K562 (cell line): ENCODE measurements around the gene SLC25A10. TPM values are rescaled to one million over a fixed set of nuclear protein-coding genes. Genes with fewer than 3 reads are reported as not detected.

Source experiments
- ADNP ChIP-seq: fragments of 200-800 bp; sonication (Bioruptor generic); IDR thresholded peaks from 2 replicates; pipeline ENCODE4 v1.6.1; 2016; ENCODE audit warnings: missing genetic modification characterization, missing compliant biosample characterization
- GABPA ChIP-seq: fragments of 200-800 bp; sonication (Bioruptor generic); conservative IDR thresholded peaks from 2 replicates; pipeline ENCODE4 v1.6.1; 2016; ENCODE audit warnings: low read depth, missing genetic modification characterization, missing compliant biosample characterization
- MXI1 ChIP-seq: IDR thresholded peaks from 2 replicates; pipeline ENCODE4 v1.6.1; 2011; ENCODE audit warnings: low read depth, mild to moderate bottlenecking, improper control_type of control experiment, low read length
- NUFIP1 ChIP-seq: fragments of 450-650 bp; IDR thresholded peaks from 2 replicates; pipeline ENCODE4 v1.6.1; 2018; ENCODE audit not compliant: partially characterized antibody
- RBM39 ChIP-seq: fragments of 200-400 bp; formaldehyde crosslinking; optimal IDR thresholded peaks from 2 replicates; pipeline ENCODE3; 2018; ENCODE audit warnings: low read depth, low read length
- RCOR1 ChIP-seq, 2 experiments: IDR thresholded peaks; 2 replicates each; pipeline ENCODE4 v1.6.1; 2012; ENCODE audit warnings: low read depth in 2 of 2, low read length in 2 of 2, borderline replicate concordance in 1 of 2, improper control_type of control experiment in 1 of 2
- SLC30A9 ChIP-seq: fragments of 250-450 bp; sonication (Bioruptor Pico); IDR thresholded peaks from 2 replicates; pipeline ENCODE4 v1.8.0; 2022; ENCODE audit warnings: mild to moderate bottlenecking, moderate library complexity
- SOX6 ChIP-seq: fragments of 450-650 bp; IDR thresholded peaks from 2 replicates; pipeline ENCODE4 v1.6.1; 2014; ENCODE audit warnings: mild to moderate bottlenecking
- SRSF7 ChIP-seq: fragments of 200-400 bp; formaldehyde crosslinking; optimal IDR thresholded peaks from 2 replicates; pipeline ENCODE3; 2017; ENCODE audit warnings: mild to moderate bottlenecking, low read depth, low read length
- TRIM24 ChIP-seq, 2 experiments: fragments of 450-650 bp; IDR thresholded peaks; 2 replicates each; pipeline ENCODE4 v1.6.1; 2016
- ZC3H4 ChIP-seq: sonication (generic); formaldehyde crosslinking; IDR thresholded peaks from 2 replicates; pipeline ENCODE4 v1.9.0; 2021; ENCODE audit warnings: missing genetic modification reagents, borderline replicate concordance
- ZNF232 ChIP-seq: sonication (generic); formaldehyde crosslinking; IDR thresholded peaks from 2 replicates; pipeline ENCODE4 v1.8.0; 2022; ENCODE audit warnings: mild to moderate bottlenecking, missing genetic modification reagents
- ZNF586 ChIP-seq: fragments of 450-650 bp; formaldehyde crosslinking; conservative IDR thresholded peaks from 2 replicates; pipeline ENCODE4 v1.4.0; 2020; ENCODE audit warnings: mild to moderate bottlenecking, moderate library complexity
- ZNF766 ChIP-seq: fragments of 200-800 bp; sonication (Bioruptor generic); conservative IDR thresholded peaks from 2 replicates; pipeline ENCODE4 v1.6.1; 2016; ENCODE audit warnings: missing genetic modification characterization, missing compliant biosample characterization
- polyA plus RNA-seq, 8 experiments: library from polyadenylated mRNA; depleted of rRNA in 4 of 8; stranded (reverse) in 5 of 8; unstranded in 3 of 8; fragments of >200 nt; fragmentation: Nextera tagmentation in 2 of 8; fragmentation: Illumina TruSeq in 1 of 8; extraction: Ambion mirVana in 2 of 8; extraction: Trizol in 1 of 8; gene quantifications; 2 replicates each; pipeline versions ENCODE4 v1.2.1 to v1.2.3, GENCODE V29; 2011 to 2014; ENCODE audit warnings: inconsistent platforms in 1 of 8, missing spikeins in 1 of 8
- total RNA-seq, 7 experiments: library from RNA; depleted of rRNA in 6 of 7; stranded (reverse); fragments of >200 nt in 6 of 7; fragmentation: Illumina TruSeq in 2 of 7; extraction: Trizol in 2 of 7; gene quantifications; 2 replicates each; pipeline versions ENCODE4 v1.2.1 to v1.2.3, GENCODE V29; 2011 to 2021; ENCODE audit warnings: low replicate concordance in 1 of 7
- TF ChIP-seq, protein P1 (sequence below), 3 experiments: fragments of 200-800 bp in 1 of 3; sonication (Bioruptor generic) in 1 of 3; sonication (generic) in 1 of 3; formaldehyde crosslinking in 1 of 3; IDR thresholded peaks; 2 replicates each; pipeline versions ENCODE4 v1.6.1 to v1.8.0; 2016 to 2022; ENCODE audit warnings: mild to moderate bottlenecking in 2 of 3, missing compliant biosample characterization in 2 of 3, missing genetic modification characterization in 2 of 3, missing genetic modification reagents in 1 of 3
- TF ChIP-seq, protein P2 (sequence below): fragments of 250-450 bp; sonication (Bioruptor Pico); IDR thresholded peaks from 2 replicates; pipeline ENCODE4 v1.8.0; 2022; ENCODE audit warnings: inconsistent platforms, mild to moderate bottlenecking, moderate library complexity, borderline replicate concordance
- TF ChIP-seq, protein P3 (sequence below): fragments of 250-450 bp; sonication (Bioruptor Pico); IDR thresholded peaks from 2 replicates; pipeline ENCODE4 v1.4.0; 2020; ENCODE audit warnings: borderline replicate concordance
- TF ChIP-seq, protein P4 (sequence below): fragments of 150-350 bp; conservative IDR thresholded peaks from 2 replicates; pipeline ENCODE4 v1.6.1; 2014; ENCODE audit warnings: low read length
- TF ChIP-seq, protein P5 (sequence below): fragments of 250-450 bp; sonication (Bioruptor Pico); IDR thresholded peaks from 2 replicates; pipeline ENCODE4 v1.8.0; 2021; ENCODE audit warnings: borderline replicate concordance, mild to moderate bottlenecking, moderate library complexity; ENCODE audit not compliant: poor library complexity, severe bottlenecking

SLC25A10 gene
- total and polyA plus RNA-seq, 9 of the 15 experiments (the other 6 are each of a cell fraction or from before 2014, with no cell fraction given): 0.10 to 85.6 (median 34.3) TPM

DNA sequence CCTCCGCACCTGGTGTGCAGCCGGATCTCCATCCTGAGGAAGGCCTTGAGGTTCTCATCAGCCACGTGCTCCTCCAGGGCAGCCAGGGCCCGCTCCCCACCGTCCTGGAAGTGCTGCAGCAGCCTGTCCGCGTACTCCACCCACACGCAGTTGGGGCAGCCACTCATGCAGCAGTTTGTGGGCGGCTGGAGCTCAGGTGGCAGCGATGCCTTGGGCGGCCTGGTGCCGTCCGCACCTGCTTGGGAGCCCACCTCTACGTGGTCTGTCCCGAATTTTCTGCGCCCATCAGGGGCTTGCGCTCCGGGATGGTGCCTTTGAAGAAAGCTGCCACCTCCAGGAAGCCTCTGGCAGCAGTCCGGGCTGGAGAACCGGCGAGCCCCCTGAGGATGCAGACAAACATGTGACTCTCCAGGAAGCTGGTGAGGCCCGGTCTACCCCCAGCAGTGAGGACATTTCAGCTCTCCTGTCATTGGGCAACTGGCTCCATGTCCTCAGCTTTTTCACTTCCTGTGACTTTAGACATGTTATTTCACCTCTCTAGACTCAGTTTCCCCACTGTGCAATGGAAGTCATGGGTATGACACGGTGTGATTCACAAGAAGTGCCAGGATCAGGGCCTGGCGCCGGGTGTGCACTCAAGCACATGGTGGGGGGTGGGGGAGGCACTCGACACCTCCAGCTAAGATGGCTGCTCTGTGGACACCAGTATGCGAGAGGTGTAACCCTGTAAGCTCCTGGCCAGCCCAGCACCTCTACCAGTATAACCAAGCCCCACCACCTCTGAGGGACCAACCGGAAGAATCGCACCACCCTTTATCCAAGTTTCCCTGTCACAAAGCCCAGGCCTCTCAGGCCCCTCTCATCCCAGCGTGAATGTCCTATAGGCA lies 46.6 kb upstream of the SLC25A10 start (continued):
- TF ChIP-seq TRIM24 (IDR thresholded peaks at IDR 0.05) (no peak), ADNP (no peak), GABPA (tag) (no peak), SRSF7 (no peak), ZC3H4 (CRISPR knock-in tag) (no peak), NUFIP1 (peak; percentile 64), ZNF586 (0 out of 2 replicates have a peak, but pooled peaks have one; percentile 20), ZNF232 (CRISPR knock-in tag) (no peak), MXI1 (no peak), SOX6 (no peak), SLC30A9 (CRISPR knock-in tag) (no peak), RCOR1 (IDR thresholded peaks at IDR 0.05; ENCODE audit: borderline replicate concordance in 1 of 2, low read depth in 2 of 2, low read length in 2 of 2) (no peak), RBM39 (no peak), ZNF766 (CRISPR knock-in tag) (peak; percentile 91)
- TF ChIP-seq, protein P1, sequence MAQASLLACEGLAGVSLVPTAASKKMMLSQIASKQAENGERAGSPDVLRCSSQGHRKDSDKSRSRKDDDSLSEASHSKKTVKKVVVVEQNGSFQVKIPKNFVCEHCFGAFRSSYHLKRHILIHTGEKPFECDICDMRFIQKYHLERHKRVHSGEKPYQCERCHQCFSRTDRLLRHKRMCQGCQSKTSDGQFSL (CRISPR knock-in tag; IDR thresholded peaks at IDR 0.05): peak; percentile 93
- TF ChIP-seq, protein P1 (tag; IDR thresholded peaks at IDR 0.05): peak; percentile 66 to 84; a peak in 3 of 4 replicates
- TF ChIP-seq, protein P2, sequence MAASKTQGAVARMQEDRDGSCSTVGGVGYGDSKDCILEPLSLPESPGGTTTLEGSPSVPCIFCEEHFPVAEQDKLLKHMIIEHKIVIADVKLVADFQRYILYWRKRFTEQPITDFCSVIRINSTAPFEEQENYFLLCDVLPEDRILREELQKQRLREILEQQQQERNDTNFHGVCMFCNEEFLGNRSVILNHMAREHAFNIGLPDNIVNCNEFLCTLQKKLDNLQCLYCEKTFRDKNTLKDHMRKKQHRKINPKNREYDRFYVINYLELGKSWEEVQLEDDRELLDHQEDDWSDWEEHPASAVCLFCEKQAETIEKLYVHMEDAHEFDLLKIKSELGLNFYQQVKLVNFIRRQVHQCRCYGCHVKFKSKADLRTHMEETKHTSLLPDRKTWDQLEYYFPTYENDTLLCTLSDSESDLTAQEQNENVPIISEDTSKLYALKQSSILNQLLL (CRISPR knock-in tag): no peak
- TF ChIP-seq, protein P3, sequence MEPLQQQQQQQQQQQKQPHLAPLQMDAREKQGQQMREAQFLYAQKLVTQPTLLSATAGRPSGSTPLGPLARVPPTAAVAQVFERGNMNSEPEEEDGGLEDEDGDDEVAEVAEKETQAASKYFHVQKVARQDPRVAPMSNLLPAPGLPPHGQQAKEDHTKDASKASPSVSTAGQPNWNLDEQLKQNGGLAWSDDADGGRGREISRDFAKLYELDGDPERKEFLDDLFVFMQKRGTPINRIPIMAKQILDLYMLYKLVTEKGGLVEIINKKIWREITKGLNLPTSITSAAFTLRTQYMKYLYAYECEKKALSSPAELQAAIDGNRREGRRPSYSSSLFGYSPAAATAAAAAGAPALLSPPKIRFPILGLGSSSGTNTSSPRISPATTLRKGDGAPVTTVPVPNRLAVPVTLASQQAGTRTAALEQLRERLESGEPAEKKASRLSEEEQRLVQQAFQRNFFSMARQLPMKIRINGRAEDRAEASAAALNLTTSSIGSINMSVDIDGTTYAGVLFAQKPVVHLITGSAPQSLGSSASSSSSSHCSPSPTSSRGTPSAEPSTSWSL (CRISPR knock-in tag): no peak; the same call in 1 of the 2 replicates
- TF ChIP-seq, protein P4, sequence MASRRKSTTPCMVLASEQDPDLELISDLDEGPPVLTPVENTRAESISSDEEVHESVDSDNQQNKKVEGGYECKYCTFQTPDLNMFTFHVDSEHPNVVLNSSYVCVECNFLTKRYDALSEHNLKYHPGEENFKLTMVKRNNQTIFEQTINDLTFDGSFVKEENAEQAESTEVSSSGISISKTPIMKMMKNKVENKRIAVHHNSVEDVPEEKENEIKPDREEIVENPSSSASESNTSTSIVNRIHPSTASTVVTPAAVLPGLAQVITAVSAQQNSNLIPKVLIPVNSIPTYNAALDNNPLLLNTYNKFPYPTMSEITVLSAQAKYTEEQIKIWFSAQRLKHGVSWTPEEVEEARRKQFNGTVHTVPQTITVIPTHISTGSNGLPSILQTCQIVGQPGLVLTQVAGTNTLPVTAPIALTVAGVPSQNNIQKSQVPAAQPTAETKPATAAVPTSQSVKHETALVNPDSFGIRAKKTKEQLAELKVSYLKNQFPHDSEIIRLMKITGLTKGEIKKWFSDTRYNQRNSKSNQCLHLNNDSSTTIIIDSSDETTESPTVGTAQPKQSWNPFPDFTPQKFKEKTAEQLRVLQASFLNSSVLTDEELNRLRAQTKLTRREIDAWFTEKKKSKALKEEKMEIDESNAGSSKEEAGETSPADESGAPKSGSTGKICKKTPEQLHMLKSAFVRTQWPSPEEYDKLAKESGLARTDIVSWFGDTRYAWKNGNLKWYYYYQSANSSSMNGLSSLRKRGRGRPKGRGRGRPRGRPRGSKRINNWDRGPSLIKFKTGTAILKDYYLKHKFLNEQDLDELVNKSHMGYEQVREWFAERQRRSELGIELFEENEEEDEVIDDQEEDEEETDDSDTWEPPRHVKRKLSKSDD: no peak
- TF ChIP-seq, protein P5, sequence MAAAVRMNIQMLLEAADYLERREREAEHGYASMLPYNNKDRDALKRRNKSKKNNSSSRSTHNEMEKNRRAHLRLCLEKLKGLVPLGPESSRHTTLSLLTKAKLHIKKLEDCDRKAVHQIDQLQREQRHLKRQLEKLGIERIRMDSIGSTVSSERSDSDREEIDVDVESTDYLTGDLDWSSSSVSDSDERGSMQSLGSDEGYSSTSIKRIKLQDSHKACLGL (CRISPR knock-in tag): no peak
